GM03348 (cell line): Measurements from ENCODE around the gene CLEC4A.
"Not testable (repeated sequence)": the region's sequence is repeated elsewhere in the genome, so short reads cannot be mapped to it uniquely, and the experiment has no call there.

ENCODE experiments used
- DNase-seq: peaks from one replicate; pipeline ENCODE4 v3.0.0; 2012; ENCODE audit warnings: low spot score

The CLEC4A gene

DNA sequence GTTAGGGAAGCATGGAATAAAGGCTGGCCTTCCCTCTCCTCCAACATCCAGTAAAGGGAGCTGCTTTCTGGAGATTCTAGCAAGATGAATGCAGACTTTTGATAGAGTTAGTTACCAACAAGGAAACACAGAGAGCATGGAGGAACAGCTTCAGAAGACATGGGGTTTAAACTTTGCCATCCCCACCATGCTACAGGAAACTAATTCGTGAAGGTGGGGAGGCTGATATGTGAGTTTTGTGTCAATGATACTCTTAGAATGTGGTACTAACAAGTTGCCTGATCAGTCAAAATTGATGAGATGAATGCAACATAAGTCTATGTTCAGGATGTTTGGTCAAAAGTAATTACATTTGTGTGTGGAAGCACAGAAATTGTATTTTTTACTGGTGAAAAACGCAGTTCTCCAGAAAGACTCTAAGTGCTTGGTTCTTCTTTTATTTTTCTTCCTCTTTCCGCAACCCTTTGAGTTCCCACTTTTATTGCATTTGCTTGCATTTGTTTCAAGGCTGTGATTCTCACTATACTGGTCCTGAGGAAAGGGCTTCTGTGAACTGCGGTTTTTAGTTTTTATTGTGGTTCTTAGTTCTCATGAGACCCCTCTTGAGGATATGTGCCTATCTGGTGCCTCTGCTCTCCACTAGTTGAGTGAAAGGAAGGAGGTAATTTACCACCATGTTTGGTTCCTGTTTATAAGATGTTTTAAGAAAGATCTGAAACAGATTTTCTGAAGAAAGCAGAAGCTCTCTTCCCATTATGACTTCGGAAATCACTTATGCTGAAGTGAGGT, at the start of gene CLEC4A:
Gene CLEC4A, plus strand, starts transcription at position 494 of the 789 bp plus-strand sequence. Its CDS starts 262 bp downstream, at position 756.
- DNase-seq: no peak

DNA sequence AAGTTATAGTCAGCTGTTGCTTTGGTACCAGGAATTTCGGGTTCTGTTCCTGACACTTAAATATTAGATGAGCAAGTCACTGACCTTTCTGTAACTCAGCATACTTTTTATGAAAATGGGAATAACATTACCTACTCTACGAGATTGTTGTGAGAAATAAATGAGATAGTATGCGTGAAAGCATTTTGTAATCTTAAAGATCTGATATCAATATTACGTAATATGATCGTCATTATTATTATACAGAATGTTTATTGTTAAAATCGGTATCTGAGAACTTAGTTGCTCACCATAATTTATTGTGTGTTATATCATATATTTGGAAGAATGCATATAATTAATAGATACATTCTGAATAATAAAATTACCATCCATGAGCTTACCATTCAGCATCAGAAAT, 47.5 kb upstream of the CLEC4A start:
- no peak for DNase-seq

DNA sequence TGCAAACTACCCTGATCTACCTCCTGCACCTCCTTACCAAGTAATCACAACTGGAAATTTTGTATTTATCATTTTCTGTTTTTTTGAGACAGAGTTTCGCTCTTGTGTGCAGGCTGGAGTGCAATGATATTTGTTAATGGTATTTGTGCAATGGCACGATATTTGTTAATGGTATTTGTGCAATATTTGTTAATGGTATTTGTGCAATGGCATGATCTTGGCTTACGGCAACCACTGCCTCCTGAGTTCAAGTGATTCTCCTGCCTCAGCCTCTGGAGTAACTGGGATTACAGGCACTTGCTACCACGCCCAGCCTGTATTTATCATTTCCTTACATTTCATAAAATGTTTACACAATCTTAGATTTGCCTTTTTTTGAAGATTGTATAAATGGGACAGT, 47.1 kb upstream of the CLEC4A start:
- DNase-seq: no peak

DNA sequence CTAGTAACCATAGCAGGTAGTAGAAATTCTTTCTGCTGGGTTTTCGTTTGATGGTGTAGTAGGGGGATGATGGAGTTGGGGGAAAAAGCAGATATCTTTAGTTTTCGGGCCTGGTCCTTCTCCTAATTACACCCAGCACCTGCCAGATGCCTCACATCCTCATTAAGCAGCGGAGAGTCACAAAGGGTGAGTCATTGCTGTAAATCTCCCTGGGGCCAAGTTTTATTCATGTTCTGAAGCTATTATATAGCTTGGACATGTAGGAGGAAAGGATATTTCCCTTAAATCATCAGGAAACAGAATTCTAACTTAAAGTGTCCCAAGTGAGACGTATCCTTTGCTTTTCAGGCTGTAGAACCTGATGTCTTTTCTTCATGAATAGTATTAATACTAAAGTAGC, 46.2 kb upstream of the CLEC4A start:
- DNase-seq: peak; percentile 28

DNA sequence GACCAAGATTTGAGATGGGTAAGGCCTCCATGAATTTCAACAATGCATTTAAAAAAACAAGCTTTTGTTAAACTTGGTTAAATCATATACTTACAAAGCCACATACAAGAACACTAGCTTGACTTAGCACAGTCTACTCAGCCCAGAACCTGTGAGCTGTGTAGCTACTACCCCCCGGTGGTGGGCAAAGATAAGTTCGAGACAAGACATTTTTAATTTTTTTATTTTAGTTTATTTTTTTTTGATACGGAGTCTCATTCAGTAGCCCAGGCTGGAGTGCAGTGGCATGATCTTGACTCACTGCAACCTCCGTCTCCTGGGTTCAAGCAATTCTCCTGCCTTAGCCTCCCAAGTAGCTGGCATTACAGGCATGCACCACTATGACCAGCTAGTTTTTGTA, 45.0 kb upstream of the CLEC4A start:
- peak; percentile 33 for DNase-seq

DNA sequence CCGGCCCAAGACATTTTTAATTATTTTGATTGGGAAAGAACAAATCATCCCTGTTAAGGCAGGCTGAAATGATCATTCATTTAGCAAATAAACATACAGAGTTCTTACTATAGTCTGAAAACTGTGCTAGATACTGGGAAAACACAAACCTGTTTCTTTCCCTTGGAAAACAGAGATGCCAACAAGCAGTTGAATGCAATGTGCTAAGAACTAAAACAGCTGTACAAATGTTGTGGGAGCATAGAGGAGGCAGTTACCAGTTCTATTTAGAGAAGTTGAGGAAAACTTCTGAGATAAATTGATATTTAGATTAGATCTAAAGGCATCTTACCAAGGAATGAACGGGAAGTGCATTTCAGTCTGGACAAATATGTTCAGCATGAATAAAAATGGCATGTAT, 44.5 kb upstream of the CLEC4A start:
- no peak for DNase-seq

DNA sequence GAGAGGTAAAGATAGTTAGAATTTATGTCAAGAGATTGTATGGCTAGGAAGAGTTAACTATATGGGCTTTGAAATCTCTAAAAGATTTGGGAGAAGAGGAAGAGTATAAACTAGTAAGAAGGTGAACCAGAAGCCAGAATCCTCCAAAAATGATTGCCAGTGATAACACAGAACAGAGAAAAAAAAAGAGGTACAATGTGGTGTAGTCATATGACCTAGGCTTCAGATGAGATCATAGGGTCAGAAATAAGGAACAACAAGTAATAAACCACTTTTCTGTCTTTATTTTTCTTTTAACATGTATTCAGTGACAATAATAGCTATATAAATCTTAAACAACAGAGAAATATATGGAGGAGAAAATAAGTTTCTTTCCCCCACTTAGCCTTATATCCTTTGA, 43.3 kb upstream of the CLEC4A start:
- DNase-seq: no peak

DNA sequence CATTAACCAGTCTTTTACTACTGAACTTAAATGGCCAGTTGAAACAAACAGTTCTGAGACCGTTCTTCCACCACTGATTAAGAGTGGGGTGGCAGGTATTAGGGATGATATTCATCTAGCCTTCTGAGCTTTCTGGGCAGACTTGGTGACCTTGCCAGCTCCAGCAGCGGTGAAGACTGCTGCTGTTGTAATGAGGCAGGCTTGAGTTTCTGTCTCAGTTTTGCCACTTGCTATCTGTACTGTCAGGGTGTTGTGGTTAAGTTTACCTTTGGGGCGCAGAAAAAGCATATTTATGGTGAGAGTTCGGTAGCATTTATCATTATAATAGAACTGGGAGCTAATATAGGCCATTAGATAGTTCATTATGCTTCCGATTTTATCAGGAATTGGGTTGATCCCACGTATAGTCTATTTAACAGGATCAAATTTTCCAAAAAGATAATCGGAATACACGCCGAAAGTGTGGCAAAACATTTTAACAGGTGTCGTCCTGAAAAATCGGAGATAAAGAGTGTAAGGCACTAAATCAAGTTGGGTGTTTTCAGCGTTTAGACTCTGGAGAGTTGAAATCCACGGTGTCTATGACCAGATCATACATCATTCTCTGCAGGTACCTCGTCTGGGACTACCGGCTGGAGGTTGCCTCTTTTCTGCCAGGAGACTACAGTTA, 42.0 kb upstream of the CLEC4A start:
- no peak for DNase-seq

DNA sequence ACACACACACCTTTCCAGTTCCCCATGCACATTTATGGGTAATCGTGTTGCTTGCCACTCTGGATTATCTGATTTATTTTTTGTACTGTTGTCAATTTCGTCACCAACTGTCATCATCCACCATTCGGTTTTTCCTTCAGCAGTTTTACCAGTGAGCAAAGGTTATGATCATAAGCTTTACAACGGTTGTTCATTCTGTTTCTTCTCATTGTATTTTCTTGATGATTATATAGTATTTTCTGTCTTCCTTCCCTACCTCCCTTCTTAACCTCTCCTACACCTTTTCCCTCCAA, 40.7 kb upstream of the CLEC4A start:
- DNase-seq: peak; percentile 11

DNA sequence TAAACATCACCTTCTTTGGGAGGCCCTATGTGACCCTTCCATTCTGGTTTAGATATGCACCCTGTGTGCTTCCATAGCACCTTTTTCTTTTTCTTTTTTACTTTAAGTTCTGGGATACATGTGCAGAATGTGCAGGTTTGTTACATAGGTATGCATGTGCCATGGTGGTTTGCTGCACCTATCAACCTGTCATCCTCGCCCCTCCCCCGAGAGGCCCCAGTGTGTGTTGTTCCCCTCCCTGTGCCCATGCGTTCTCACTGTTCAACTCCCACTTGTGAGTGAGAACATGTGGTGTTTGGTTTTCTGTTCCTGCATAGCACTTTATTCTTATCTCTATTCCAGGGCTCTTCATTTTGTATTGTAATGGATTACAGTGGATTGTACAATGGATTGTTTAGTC, 39.1 kb upstream of the CLEC4A start:
- not testable (repeated sequence) for DNase-seq

DNA sequence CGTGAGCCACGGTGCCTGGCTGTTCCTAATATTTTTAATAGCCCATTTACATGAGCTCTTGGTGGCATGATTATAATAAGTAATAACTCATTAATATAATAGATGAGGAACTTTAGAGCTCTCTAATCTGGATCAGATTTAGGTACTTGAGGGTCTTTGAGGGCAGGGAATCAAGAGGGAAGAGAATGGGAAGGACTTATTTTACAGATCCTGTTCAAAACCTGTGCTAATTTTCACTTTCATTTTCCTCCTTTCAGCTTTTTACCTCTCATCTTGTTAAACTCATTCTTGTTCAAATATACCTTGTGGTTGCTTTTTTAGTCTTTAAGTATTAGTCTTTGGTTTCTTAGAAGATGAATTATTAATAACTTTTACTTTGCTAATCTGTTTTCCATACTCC, 35.8 kb upstream of the CLEC4A start:
- DNase-seq: no peak

DNA sequence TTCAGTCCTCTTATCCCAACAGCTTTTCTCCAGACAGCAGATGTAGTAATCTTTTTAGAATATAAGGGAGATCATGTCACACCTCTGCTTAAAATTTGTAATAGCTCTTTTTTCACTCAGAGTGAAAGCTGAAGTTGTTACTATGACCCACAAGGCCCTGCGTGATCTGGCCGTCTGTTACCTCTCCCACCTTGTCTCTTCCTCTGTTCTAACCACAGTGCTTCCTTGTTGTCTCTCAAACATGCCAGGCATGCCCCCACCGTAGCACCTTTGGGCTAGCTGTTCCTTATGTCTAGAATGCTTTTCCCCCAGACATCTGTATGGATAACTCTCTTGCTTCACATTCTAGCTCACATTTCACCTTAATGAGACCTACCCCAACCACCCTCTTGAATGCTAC, 34.8 kb upstream of the CLEC4A start:
- DNase-seq: no peak

DNA sequence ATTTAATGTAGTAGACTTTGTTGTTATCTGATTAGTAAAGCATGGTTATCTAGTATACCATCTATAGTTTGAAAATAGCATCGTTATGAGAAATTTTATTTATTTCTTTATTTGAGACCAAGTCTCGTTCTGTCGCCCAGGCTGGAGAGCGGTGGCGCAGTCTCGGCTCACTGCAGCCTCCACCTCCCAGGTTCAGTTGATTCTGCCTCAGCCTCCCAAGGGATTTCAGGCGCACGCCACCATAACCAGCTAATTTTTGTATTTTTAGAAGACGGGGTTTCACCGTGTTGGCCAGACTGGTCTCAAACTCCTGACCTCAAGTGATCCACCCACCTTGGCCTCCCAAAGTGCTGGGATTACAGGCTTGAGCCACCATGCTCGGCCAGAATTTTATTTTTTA, 34.1 kb upstream of the CLEC4A start:
- DNase-seq: not testable (repeated sequence)

DNA sequence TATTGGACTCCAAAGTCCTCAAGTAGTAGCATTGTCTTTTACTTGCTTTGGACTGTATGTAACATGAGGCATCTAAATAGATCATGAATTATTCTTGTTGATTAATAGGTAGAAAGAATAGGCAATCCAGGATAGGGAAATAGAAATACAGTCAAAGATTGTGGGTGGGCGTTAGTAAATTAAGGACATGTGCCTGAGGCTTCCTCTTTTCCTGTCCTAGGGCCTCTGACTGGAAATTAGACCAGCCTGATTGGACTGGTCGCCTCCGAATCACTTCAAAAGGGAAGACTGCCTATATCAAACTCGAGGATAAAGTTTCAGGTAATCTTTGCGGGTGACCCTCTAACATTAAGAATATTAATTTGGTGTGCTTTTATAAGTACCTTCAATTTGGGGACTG, 33.7 kb upstream of the CLEC4A start:
- DNase-seq: no peak

DNA sequence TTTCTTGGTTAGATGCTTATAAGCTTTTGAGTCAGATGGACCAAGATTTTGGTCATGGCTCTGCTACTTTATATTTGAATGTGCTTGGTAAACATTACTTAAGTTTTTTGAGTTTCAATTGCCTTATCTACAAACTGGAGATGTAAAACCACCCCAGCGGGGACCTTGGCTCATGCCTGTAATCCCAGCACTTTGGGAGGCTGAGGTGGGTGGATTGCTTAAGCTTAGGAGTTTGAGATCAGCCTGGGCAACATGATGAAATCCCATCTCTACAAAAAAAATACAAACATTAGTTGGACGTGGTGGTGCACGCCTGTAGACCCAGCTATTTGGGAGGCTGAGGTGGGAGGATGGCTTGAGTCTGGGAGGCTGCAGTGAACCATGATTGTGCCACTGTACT, 30.1 kb upstream of the CLEC4A start:
- DNase-seq: no peak

DNA sequence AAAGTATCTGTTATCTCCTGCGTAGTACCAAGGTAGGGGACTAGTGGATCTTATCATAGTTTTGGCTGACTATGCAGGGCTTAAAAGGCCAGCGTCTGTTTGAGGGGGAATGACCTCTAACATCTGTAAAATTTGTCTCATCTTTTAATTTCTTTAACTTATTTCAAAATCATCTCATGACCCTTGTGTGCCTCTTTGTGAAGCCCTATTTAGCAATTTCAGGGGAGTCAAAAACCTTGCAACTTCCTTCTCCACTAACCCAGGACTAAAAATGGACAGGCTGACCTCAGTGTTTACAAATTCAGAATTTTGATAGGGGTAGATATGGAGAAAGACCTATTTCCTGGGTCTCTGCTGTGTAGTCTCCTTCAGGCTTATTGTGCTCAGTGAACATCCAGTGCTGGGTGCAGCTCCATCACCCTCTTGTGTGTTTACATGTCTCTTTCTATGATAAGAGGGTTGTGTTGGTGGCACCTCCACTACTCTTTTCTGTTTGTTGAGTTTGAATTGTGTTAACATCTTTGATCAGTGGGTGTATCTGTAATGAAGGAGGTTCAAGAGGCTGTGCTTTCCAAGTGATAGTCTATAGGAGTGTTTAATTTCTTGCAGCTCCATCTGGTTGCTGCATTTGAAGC, 27.0 kb upstream of the CLEC4A start:
- DNase-seq: no peak

DNA sequence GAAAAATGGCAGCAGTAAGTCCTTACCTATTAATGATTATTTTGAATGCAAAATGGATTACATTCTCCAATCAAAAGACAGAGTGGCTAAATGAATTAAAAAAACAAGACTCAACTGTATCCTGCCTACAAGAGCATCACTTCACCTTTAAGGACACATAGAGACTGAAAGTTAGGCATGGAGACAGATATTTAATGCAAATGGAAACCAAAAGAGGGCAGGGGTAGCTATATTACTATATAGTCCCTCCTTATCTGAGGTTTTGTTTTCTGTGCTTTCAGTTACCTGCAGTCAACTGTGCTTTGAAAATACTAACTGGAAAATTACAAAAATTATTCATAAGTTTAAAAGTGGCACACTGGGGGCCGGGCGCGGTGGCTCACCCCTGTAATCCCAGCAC, 24.2 kb upstream of the CLEC4A start:
- DNase-seq: no peak

DNA sequence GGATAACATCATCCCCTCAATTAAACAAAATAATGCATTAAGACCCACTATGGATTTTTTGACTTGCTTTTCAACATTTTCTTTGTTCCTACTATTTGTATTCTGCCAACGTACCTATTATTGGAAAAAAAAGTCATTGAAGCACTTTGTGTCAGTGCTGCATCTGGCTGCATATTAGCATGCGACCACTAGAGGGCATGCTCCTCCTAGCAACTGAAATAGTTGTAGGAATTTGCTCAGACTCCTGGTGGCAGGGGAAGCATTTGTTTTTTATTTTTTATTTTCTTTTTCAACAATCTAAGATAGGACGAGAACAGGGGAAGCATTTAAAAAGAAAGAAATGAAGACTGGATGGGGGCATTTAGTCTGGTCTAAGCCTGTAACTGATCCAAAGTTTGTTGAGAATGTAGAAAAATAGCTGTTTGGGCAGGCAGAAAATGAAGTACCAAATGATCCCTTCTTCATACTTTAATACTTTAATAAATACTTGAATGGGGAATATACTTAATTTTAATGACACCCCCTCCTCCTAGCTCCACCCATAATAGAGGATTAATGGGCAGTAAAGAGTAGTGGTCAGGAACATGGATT, 14.5 kb upstream of the CLEC4A start:
- DNase-seq: peak; percentile 83

DNA sequence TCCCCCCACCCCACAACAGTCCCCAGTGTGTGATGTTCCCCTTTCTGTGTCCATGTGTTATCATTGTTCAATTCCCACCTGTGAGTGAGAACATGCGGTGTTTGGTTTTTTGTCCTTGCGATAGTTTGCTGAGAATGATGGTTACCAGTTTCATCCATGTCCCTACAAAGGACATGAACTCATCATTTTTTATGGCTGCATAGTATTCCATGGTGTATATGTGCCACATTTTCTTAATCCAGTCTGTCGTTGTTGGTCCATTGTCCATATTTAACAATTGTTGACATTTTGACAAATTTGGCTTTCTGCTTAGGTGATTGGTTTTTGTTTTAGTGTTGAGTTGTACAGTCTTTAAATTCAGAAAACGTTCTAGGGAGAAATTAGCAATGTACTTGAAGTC, 10.3 kb upstream of the CLEC4A start:
- DNase-seq: not testable (repeated sequence)

DNA sequence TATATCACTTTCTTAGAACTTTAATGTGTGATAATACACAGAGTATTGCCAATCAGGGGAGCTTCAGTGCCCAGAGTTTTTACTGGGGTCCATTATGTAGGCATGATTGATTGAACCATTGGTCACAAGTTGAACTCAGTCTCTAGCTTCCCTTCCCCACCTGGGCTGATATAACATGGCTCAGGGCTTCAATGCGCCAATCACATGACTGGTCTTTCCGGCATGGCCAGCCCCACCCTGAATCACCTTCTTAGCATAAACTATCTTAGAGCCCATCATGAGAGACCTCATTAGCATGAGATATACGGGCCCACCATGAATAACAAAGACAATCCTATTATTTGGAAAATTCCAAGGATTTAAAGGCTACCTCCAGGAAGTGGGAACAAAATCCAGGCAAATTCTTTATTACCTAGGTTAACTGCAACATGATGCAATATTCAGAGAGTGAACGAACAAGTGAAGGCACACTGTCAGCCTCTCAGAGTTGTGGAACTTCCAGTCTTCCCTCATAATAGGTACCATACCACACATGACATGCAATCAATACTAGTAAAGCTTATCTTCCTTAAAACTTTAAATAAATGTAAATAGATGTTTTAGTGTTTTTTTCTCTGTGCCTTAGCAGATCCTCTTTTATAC, 3.2 kb upstream of the CLEC4A start:
- DNase-seq: no peak

DNA sequence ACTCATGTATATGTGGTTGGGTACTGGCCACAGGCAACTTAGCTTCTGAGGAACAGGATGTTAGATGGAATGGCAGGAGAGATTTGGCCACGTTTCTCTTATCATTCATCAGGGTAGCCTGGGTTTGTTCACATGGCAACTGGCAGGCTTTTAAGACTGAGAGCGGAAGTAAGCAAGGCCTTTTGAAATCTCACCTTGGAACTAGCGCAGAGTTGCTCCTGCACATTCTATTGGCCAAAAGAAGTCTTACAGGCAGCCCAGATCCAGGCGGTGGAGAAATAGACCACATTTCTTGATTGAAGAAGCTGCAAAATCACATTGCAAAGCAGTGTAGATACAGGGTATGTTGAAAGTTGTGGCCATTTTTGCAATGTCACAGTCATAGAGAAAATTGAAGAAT, 3.7 kb downstream of the CLEC4A start:
- DNase-seq: no peak

DNA sequence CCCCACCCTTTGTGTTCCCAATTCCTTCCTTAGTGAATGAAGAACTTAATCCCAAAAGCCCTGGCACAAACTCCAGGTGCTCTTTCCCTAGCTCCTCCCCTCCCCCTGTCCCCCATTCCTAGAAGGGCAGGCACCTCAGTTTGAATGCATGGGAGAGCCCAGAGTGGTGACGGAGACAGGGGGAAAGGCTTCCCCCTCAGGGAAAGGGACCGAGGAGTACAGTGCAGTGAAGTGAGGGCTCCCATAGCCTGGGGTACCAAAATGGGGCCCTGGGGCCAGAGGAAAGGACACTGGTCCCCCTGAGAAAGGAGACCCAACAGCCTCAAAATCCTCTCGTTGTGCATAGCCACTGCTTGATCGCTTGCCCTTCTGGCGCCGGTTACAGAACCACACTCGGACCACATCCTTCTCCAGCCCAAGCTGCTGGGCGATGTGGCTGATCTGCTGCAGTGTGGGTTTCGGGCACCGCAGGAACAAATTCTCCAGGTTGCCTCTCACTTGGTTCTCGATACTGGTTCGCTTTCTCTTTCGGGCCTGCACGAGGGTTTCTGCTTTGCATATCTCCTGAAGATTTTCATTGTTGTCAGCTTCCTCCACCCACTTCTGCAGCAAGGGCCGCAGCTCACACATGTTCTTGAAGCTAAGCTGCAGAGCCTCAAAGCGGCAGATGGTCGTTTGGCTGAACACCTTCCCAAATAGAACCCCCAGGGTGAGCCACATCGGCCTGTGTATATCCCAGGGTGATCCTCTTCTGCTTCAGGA, 10.4 kb downstream of the CLEC4A start:
- DNase-seq: not testable (repeated sequence)
